ENCODE results near the gene ARF3. TPM values are rescaled to one million over a fixed set of nuclear protein-coding genes. Genes with fewer than 3 reads are reported as not detected.

Gene ARF3
- total and polyA plus RNA-seq, 2 of the 13 experiments (the other 11 are each of a cell fraction or from before 2014, with no cell fraction given), result 53.8 to 57.9 TPM

GRCh38 chr12:48890657-48891418 is 66.4 kb downstream of the ARF3 start (continued):
- TF ChIP-seq POGK (CRISPR knock-in tag; conservative IDR thresholded peaks at IDR 0.05), result peak; percentile 49; the same call in 1 of the 2 replicates
- no peak for TF ChIP-seq NR2C2 (CRISPR knock-in tag; IDR thresholded peaks at IDR 0.05; ENCODE audit: borderline replicate concordance)
- no peak for TF ChIP-seq ZNF784 (CRISPR knock-in tag; IDR thresholded peaks at IDR 0.05; ENCODE audit: borderline replicate concordance)
- peak; percentile 47; the same call in 1 of the 2 replicates for TF ChIP-seq MAX (IDR thresholded peaks at IDR 0.05)
- TF ChIP-seq ZFAT (CRISPR knock-in tag; conservative IDR thresholded peaks at IDR 0.05), result no peak
- TF ChIP-seq ZNF317 (CRISPR knock-in tag; IDR thresholded peaks at IDR 0.05), result no peak
- no peak for TF ChIP-seq MED13 (CRISPR knock-in tag; IDR thresholded peaks at IDR 0.05)
- TF ChIP-seq ATF7-NPFF (CRISPR knock-in tag; IDR thresholded peaks at IDR 0.05; ENCODE audit: low read depth), result no peak
- TF ChIP-seq NCOR1 (IDR thresholded peaks at IDR 0.05; ENCODE audit: borderline replicate concordance, low read length), result no peak
- no peak for TF ChIP-seq NFKBIZ (CRISPR knock-in tag; IDR thresholded peaks at IDR 0.05)
- peak; percentile 50; the same call in 1 of the 2 replicates for TF ChIP-seq RXRA (CRISPR knock-in tag; IDR thresholded peaks at IDR 0.05)
- no peak for TF ChIP-seq CEBPG (CRISPR knock-in tag; IDR thresholded peaks at IDR 0.05)
- no peak for TF ChIP-seq ZNF432 (CRISPR knock-in tag; IDR thresholded peaks at IDR 0.05; ENCODE audit: borderline replicate concordance)
- TF ChIP-seq FOXC1 (CRISPR knock-in tag; IDR thresholded peaks at IDR 0.05; ENCODE audit: borderline replicate concordance), result no peak
- no peak for TF ChIP-seq SOX6 (IDR thresholded peaks at IDR 0.05)
- peak; percentile 55 for TF ChIP-seq SOX6 (CRISPR knock-in tag; IDR thresholded peaks at IDR 0.05)
- TF ChIP-seq PBX2 (CRISPR knock-in tag; IDR thresholded peaks at IDR 0.05), result no peak
- 0 out of 2 replicates have a peak, but pooled peaks have one; percentile 33 for TF ChIP-seq HDAC1 (CRISPR knock-in tag; IDR thresholded peaks at IDR 0.05)
- TF ChIP-seq PHF8 (CRISPR knock-in tag; IDR thresholded peaks at IDR 0.05), result 0 out of 2 replicates have a peak, but pooled peaks have one; percentile 21
- TF ChIP-seq SIX4 (CRISPR knock-in tag; IDR thresholded peaks at IDR 0.05), result no peak
- no peak for TF ChIP-seq ONECUT2 (CRISPR knock-in tag; IDR thresholded peaks at IDR 0.05)
- no peak for TF ChIP-seq THAP8 (CRISPR knock-in tag; IDR thresholded peaks at IDR 0.05; ENCODE audit: borderline replicate concordance)
- peak; percentile 72 for TF ChIP-seq XRCC5 (optimal IDR thresholded peaks at IDR 0.05; ENCODE audit: low read length)
- TF ChIP-seq TMF1 (CRISPR knock-in tag; IDR thresholded peaks at IDR 0.05; ENCODE audit: low read depth), result no peak
- no peak for TF ChIP-seq NFE2 (CRISPR knock-in tag; IDR thresholded peaks at IDR 0.05)
- no peak for TF ChIP-seq TCF7 (IDR thresholded peaks at IDR 0.05; ENCODE audit: low read depth)

Data from HepG2 (cell line).